ENCODE data around the gene CACNA1D.

CACNA1D gene

GRCh38 chr3:53677413-53677812 lies 183.0 kb downstream of the CACNA1D start:
- no peak overlapping the region for H3K27ac ChIP-seq (ENCODE audit: low read depth, low read length)
- H3K27me3 ChIP-seq (ENCODE audit: insufficient read depth, low read length), result peaks cover 58% of the 10 kb centered on the region
- no peak overlapping the region for H3K4me3 ChIP-seq (ENCODE audit: low read depth, low read length)
- no peak overlapping the region for H2AFZ ChIP-seq (ENCODE audit: low read length, unreplicated experiment)
- no peaks in the 10 kb centered on the region for H3K4me1 ChIP-seq (ENCODE audit: control insufficient read depth, insufficient read depth, low read length, unreplicated experiment)
- H3K36me3 ChIP-seq (ENCODE audit: insufficient read depth, low read length), result no peaks in the 10 kb centered on the region
- no peaks in the 10 kb centered on the region for H3K79me2 ChIP-seq (ENCODE audit: control insufficient read depth, insufficient read depth, low read length, unreplicated experiment)

GRCh38 chr3:53680028-53680427 lies 185.6 kb downstream of the CACNA1D start:
- H3K36me3 ChIP-seq (ENCODE audit: insufficient read depth, low read length), result no peaks in the 10 kb centered on the region

GRCh38 chr3:53682807-53683206 lies 188.4 kb downstream of the CACNA1D start:
- Histone ChIP-seq H2AFZ (ENCODE audit: low read length, unreplicated experiment) (no peak overlapping the region), H3K27me3 (ENCODE audit: insufficient read depth, low read length) (peaks cover 47% of the 10 kb centered on the region), H3K27ac (ENCODE audit: low read depth, low read length) (no peak overlapping the region), H3K4me1 (ENCODE audit: control insufficient read depth, insufficient read depth, low read length, unreplicated experiment) (no peaks in the 10 kb centered on the region), H3K36me3 (ENCODE audit: insufficient read depth, low read length) (no peaks in the 10 kb centered on the region), H3K79me2 (ENCODE audit: control insufficient read depth, insufficient read depth, low read length, unreplicated experiment) (no peaks in the 10 kb centered on the region), H3K4me3 (ENCODE audit: low read depth, low read length) (no peak overlapping the region)

More at GRCh38 chr3:53680028-53680427, 185.6 kb downstream of the CACNA1D start:
- Histone ChIP-seq H3K27me3 (ENCODE audit: insufficient read depth, low read length) (peaks cover 54% of the 10 kb centered on the region), H3K4me3 (ENCODE audit: low read depth, low read length) (no peak overlapping the region), H3K27ac (ENCODE audit: low read depth, low read length) (no peak overlapping the region), H3K4me1 (ENCODE audit: control insufficient read depth, insufficient read depth, low read length, unreplicated experiment) (no peaks in the 10 kb centered on the region), H2AFZ (ENCODE audit: low read length, unreplicated experiment) (no peak overlapping the region), H3K79me2 (ENCODE audit: control insufficient read depth, insufficient read depth, low read length, unreplicated experiment) (no peaks in the 10 kb centered on the region)

GRCh38 chr3:53688066-53688465 lies 193.7 kb downstream of the CACNA1D start:
- no peak overlapping the region for H3K4me3 ChIP-seq (ENCODE audit: low read depth, low read length)
- H3K36me3 ChIP-seq (ENCODE audit: insufficient read depth, low read length), result no peaks in the 10 kb centered on the region
- H3K4me1 ChIP-seq (ENCODE audit: control insufficient read depth, insufficient read depth, low read length, unreplicated experiment), result no peaks in the 10 kb centered on the region
- H2AFZ ChIP-seq (ENCODE audit: low read length, unreplicated experiment), result no peak overlapping the region
- H3K79me2 ChIP-seq (ENCODE audit: control insufficient read depth, insufficient read depth, low read length, unreplicated experiment), result no peaks in the 10 kb centered on the region
- H3K27ac ChIP-seq (ENCODE audit: low read depth, low read length), result no peak overlapping the region
- peaks cover 25% of the 10 kb centered on the region for H3K27me3 ChIP-seq (ENCODE audit: insufficient read depth, low read length)

GRCh38 chr3:53688989-53689388 lies 194.6 kb downstream of the CACNA1D start:
- H3K36me3 ChIP-seq (ENCODE audit: insufficient read depth, low read length), result no peaks in the 10 kb centered on the region
- no peak overlapping the region for H2AFZ ChIP-seq (ENCODE audit: low read length, unreplicated experiment)
- H3K27ac ChIP-seq (ENCODE audit: low read depth, low read length), result no peak overlapping the region
- H3K27me3 ChIP-seq (ENCODE audit: insufficient read depth, low read length), result peaks cover 26% of the 10 kb centered on the region
- H3K79me2 ChIP-seq (ENCODE audit: control insufficient read depth, insufficient read depth, low read length, unreplicated experiment), result no peaks in the 10 kb centered on the region
- no peaks in the 10 kb centered on the region for H3K4me1 ChIP-seq (ENCODE audit: control insufficient read depth, insufficient read depth, low read length, unreplicated experiment)
- no peak overlapping the region for H3K4me3 ChIP-seq (ENCODE audit: low read depth, low read length)

- Histone ChIP-seq H3K4me3 (ENCODE audit: low read depth, low read length) (no peak overlapping the region), H3K79me2 (ENCODE audit: control insufficient read depth, insufficient read depth, low read length, unreplicated experiment) (no peaks in the 10 kb centered on the region), H3K36me3 (ENCODE audit: insufficient read depth, low read length) (no peaks in the 10 kb centered on the region), H3K4me1 (ENCODE audit: control insufficient read depth, insufficient read depth, low read length, unreplicated experiment) (no peaks in the 10 kb centered on the region), H3K27ac (ENCODE audit: low read depth, low read length) (no peak overlapping the region), H3K27me3 (ENCODE audit: insufficient read depth, low read length) (peaks cover 27% of the 10 kb centered on the region), H2AFZ (ENCODE audit: low read length, unreplicated experiment) (no peak overlapping the region)
These were observed 195.3 kb downstream of the CACNA1D start for GRCh38 chr3:53689681-53690080.

- Histone ChIP-seq H3K27ac (ENCODE audit: low read depth, low read length) (no peak overlapping the region), H3K4me3 (ENCODE audit: low read depth, low read length) (no peak overlapping the region), H3K36me3 (ENCODE audit: insufficient read depth, low read length) (no peaks in the 10 kb centered on the region), H3K4me1 (ENCODE audit: control insufficient read depth, insufficient read depth, low read length, unreplicated experiment) (no peaks in the 10 kb centered on the region), H2AFZ (ENCODE audit: low read length, unreplicated experiment) (no peak overlapping the region), H3K27me3 (ENCODE audit: insufficient read depth, low read length) (peaks cover 20% of the 10 kb centered on the region; the same call in 1 of the 2 replicates), H3K79me2 (ENCODE audit: control insufficient read depth, insufficient read depth, low read length, unreplicated experiment) (no peaks in the 10 kb centered on the region)
These were observed 196.1 kb downstream of the CACNA1D start for GRCh38 chr3:53690521-53690920.

- Histone ChIP-seq H2AFZ (ENCODE audit: low read length, unreplicated experiment) (no peak overlapping the region), H3K4me1 (ENCODE audit: control insufficient read depth, insufficient read depth, low read length, unreplicated experiment) (no peaks in the 10 kb centered on the region), H3K27ac (ENCODE audit: low read depth, low read length) (no peak overlapping the region), H3K36me3 (ENCODE audit: insufficient read depth, low read length) (no peaks in the 10 kb centered on the region), H3K79me2 (ENCODE audit: control insufficient read depth, insufficient read depth, low read length, unreplicated experiment) (no peaks in the 10 kb centered on the region), H3K27me3 (ENCODE audit: insufficient read depth, low read length) (peaks cover 20% of the 10 kb centered on the region; the same call in 1 of the 2 replicates), H3K4me3 (ENCODE audit: low read depth, low read length) (no peak overlapping the region)
These were observed 196.9 kb downstream of the CACNA1D start for GRCh38 chr3:53691349-53691748.

GRCh38 chr3:53691885-53692284 lies 197.5 kb downstream of the CACNA1D start:
- no peaks in the 10 kb centered on the region for H3K36me3 ChIP-seq (ENCODE audit: insufficient read depth, low read length)
- no peak overlapping the region for H3K4me3 ChIP-seq (ENCODE audit: low read depth, low read length)
- H3K27me3 ChIP-seq (ENCODE audit: insufficient read depth, low read length), result peaks cover 21% of the 10 kb centered on the region; the same call in 1 of the 2 replicates
- no peak overlapping the region for H3K27ac ChIP-seq (ENCODE audit: low read depth, low read length)
- no peak overlapping the region for H2AFZ ChIP-seq (ENCODE audit: low read length, unreplicated experiment)
- no peaks in the 10 kb centered on the region for H3K4me1 ChIP-seq (ENCODE audit: control insufficient read depth, insufficient read depth, low read length, unreplicated experiment)
- no peaks in the 10 kb centered on the region for H3K79me2 ChIP-seq (ENCODE audit: control insufficient read depth, insufficient read depth, low read length, unreplicated experiment)

- H3K27ac ChIP-seq (ENCODE audit: low read depth, low read length), result no peak overlapping the region
- H3K36me3 ChIP-seq (ENCODE audit: insufficient read depth, low read length), result no peaks in the 10 kb centered on the region
- H2AFZ ChIP-seq (ENCODE audit: low read length, unreplicated experiment), result no peak overlapping the region
- no peaks in the 10 kb centered on the region for H3K79me2 ChIP-seq (ENCODE audit: control insufficient read depth, insufficient read depth, low read length, unreplicated experiment)
- peaks cover 31% of the 10 kb centered on the region for H3K27me3 ChIP-seq (ENCODE audit: insufficient read depth, low read length)
- H3K4me1 ChIP-seq (ENCODE audit: control insufficient read depth, insufficient read depth, low read length, unreplicated experiment), result no peaks in the 10 kb centered on the region
- no peak overlapping the region for H3K4me3 ChIP-seq (ENCODE audit: low read depth, low read length)
These were observed 199.0 kb downstream of the CACNA1D start for GRCh38 chr3:53693451-53693850.

- no peak overlapping the region for H3K27ac ChIP-seq (ENCODE audit: low read depth, low read length)
- H2AFZ ChIP-seq (ENCODE audit: low read length, unreplicated experiment), result no peak overlapping the region
- no peaks in the 10 kb centered on the region for H3K79me2 ChIP-seq (ENCODE audit: control insufficient read depth, insufficient read depth, low read length, unreplicated experiment)
- no peak overlapping the region for H3K4me3 ChIP-seq (ENCODE audit: low read depth, low read length)
- H3K36me3 ChIP-seq (ENCODE audit: insufficient read depth, low read length), result no peaks in the 10 kb centered on the region
- H3K27me3 ChIP-seq (ENCODE audit: insufficient read depth, low read length), result peaks cover 34% of the 10 kb centered on the region
- H3K4me1 ChIP-seq (ENCODE audit: control insufficient read depth, insufficient read depth, low read length, unreplicated experiment), result no peaks in the 10 kb centered on the region
These were observed 199.6 kb downstream of the CACNA1D start for GRCh38 chr3:53694046-53694445.

Measured in ACC112 (cell line).